ENCODE results near the gene APIP. TPM values are rescaled to one million over a fixed set of nuclear protein-coding genes. Genes with fewer than 3 reads are reported as not detected.
"Not testable (repeated sequence)": the region's sequence is repeated elsewhere in the genome, so short reads cannot be mapped to it uniquely, and the experiment has no call there.

APIP gene
- total RNA-seq, 1 donor from 2014 or later = 14.7 TPM

DNA sequence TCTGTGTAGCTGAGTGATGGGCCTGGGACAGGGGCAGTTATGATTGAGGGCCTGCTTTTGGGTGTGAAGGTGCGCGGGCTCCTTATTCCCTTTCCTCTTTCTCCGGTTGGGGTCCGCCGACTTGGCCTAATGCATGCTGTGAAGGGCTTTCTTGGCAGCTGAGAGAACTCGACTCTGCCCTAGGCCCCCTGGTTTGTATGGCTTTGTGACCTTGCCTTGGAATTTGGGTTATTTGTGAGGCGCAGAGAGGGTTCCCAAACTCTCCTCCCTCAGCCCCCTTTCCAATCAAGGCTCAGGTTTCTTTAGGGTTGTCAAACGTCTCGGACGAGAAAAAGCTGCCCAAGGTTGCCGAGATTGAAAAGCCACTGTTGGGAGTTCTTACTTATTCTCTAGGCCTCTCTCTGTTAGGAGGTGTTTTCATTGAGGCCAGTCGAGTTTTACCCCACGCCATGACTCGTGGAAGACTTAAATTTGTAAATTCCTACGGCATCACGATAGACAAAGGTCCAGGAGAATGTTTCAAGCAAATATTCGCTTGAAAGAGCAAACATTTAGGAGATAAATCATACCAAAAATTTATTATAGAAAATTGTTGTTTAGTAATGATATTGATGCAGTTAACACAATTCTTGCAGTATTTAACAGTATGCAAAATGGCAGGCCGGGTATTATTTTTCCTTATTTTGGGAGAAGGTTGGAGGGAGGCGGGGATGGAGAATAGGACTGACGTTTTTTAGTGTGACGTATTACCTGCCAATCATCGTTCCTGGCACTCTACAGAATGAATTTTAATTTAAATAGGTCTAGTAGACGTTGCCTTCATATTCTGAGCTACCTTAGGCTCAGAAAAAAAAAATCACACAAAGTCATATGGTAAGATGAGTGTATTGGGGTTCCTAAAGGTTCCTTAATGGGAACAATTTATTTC lies 928 bp upstream of the APIP start:
- H3K4me3 ChIP-seq = peak overlapping the region; percentile 70 to 78
- H3K4me1 ChIP-seq = peaks cover 35% of the 10 kb centered on the region
- peak overlapping the region; percentile 93 for H3K27ac ChIP-seq
- no peak for DNase-seq (ENCODE audit: extremely low spot score in 2 of 2)
- TF ChIP-seq POLR2A (IDR thresholded peaks at IDR 0.05) = no peak
- TF ChIP-seq, protein P1, sequence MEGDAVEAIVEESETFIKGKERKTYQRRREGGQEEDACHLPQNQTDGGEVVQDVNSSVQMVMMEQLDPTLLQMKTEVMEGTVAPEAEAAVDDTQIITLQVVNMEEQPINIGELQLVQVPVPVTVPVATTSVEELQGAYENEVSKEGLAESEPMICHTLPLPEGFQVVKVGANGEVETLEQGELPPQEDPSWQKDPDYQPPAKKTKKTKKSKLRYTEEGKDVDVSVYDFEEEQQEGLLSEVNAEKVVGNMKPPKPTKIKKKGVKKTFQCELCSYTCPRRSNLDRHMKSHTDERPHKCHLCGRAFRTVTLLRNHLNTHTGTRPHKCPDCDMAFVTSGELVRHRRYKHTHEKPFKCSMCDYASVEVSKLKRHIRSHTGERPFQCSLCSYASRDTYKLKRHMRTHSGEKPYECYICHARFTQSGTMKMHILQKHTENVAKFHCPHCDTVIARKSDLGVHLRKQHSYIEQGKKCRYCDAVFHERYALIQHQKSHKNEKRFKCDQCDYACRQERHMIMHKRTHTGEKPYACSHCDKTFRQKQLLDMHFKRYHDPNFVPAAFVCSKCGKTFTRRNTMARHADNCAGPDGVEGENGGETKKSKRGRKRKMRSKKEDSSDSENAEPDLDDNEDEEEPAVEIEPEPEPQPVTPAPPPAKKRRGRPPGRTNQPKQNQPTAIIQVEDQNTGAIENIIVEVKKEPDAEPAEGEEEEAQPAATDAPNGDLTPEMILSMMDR (IDR thresholded peaks at IDR 0.05) = no peak
- no peak for TF ChIP-seq POLR2AphosphoS5 (IDR thresholded peaks at IDR 0.05; ENCODE audit: insufficient read depth in 1 of 2, low read depth in 1 of 2)
- H3K9me3 ChIP-seq = no peaks in the 10 kb centered on the region
- intact Hi-C loops (cut with DNase I) = no loop called here
- H3K36me3 ChIP-seq = no peaks in the 10 kb centered on the region
- no peaks in the 10 kb centered on the region for H3K27me3 ChIP-seq

DNA sequence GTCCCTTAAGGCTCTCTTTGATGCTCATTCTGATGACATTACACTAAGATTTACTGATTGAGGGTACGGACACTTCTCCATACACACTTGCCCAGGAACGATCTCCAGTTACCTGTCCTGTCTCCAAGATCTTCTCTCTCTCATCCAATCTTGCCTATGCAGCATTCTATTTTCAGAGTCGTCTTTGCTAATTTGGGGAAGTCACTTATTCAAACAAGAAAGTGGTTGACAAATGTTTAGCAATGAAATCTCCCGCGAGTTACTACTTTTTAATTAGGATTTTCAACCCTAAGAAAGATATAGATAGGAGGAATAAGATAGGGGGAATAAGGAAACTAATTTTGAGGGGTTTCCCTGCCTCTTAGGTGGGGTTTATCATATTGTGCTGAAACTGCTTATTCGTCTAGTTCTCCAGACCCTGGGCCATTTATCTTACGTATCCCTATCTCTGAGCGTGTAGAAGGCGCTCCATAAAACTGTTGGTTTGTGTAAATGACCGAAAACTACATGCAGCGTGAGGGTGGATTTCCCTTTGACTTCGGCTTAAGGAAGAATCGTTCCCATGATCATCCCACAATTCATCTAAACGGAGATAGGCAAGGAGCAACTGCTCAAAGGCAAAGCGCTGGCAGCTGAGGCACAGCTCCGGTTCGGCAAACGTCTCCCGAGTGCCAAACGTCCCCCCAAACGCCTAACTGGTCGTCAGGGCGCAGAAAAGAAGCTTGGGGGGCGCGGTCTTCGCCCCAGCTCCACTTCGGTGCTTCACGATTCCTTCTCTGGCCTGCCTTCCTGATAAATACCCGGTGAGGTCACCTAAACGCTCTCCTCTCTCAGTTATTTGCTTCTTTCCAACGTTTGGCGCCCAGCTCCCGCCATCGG lies 804 bp downstream of the APIP start:
- H3K4me1 ChIP-seq = peaks cover 35% of the 10 kb centered on the region
- no peaks in the 10 kb centered on the region for H3K27me3 ChIP-seq
- no peak for DNase-seq (ENCODE audit: extremely low spot score in 2 of 2)
- TF ChIP-seq POLR2AphosphoS5 (IDR thresholded peaks at IDR 0.05; ENCODE audit: insufficient read depth in 1 of 2, low read depth in 1 of 2) (peak in 1 of 2 donors; percentile 27), POLR2A (IDR thresholded peaks at IDR 0.05) (no peak)
- no peaks in the 10 kb centered on the region for H3K9me3 ChIP-seq
- intact Hi-C loops (cut with DNase I) = no loop called here
- no peaks in the 10 kb centered on the region for H3K36me3 ChIP-seq
- peak overlapping the region; percentile 70 to 78 for H3K4me3 ChIP-seq
- peak overlapping the region; percentile 93 for H3K27ac ChIP-seq

DNA sequence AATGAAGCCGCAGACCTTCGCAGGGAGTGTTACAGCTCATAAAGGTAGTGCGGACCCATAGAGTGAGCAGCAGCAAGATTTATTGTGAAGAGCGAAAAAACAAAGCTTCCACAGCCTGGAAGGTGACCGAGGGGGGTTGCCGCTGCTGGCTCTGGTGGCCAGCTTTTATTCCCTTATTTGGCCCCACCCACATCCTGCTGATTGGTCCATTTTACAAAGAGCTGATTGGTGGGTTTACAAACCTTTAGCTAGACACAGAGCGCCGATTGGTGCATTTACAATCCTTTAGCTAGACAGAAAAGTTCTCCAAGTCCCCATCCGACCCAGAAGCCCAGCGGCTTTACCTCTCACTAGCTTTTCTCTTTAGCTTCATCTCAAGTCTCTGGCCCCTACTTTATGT lies 2.6 kb downstream of the APIP start:
- DNase-seq (ENCODE audit: extremely low spot score in 2 of 2); H3K27me3 ChIP-seq; H3K9me3 ChIP-seq; H3K4me3 ChIP-seq; H3K27ac ChIP-seq; H3K36me3 ChIP-seq; intact Hi-C loops (cut with DNase I): not testable (repeated sequence)
- H3K4me1 ChIP-seq = peaks cover 29% of the 10 kb centered on the region

DNA sequence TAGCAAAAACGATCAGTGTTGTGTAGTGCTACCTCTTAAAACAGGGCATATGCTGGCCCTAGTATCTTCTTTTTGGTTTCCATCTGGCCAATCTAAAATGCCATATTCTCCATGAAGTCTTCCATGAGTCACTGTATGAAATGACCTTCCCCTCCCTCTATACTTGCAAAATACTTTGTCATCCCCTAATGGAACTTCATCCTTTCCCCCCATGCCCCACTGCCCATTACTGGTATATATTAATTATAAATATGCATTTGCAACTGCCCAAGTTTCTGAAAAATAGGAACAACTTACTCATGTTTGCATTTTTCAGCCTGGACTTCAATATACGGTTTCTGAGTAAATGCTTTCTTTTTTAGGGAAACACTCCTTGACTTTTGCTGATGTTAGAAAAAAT lies 4.5 kb downstream of the APIP start:
- no peaks in the 10 kb centered on the region for H3K36me3 ChIP-seq
- H3K27ac ChIP-seq = no peak overlapping the region
- DNase-seq (ENCODE audit: extremely low spot score in 2 of 2) = no peak
- H3K27me3 ChIP-seq = no peaks in the 10 kb centered on the region
- intact Hi-C loops (cut with DNase I) = no loop called here
- H3K9me3 ChIP-seq = no peaks in the 10 kb centered on the region
- TF ChIP-seq POLR2A (IDR thresholded peaks at IDR 0.05) (no peak), POLR2AphosphoS5 (IDR thresholded peaks at IDR 0.05; ENCODE audit: insufficient read depth in 1 of 2, low read depth in 1 of 2) (no peak)
- TF ChIP-seq, protein P1 (IDR thresholded peaks at IDR 0.05) = no peak
- H3K4me1 ChIP-seq = peaks cover 13% of the 10 kb centered on the region
- H3K4me3 ChIP-seq = no peak overlapping the region

DNA sequence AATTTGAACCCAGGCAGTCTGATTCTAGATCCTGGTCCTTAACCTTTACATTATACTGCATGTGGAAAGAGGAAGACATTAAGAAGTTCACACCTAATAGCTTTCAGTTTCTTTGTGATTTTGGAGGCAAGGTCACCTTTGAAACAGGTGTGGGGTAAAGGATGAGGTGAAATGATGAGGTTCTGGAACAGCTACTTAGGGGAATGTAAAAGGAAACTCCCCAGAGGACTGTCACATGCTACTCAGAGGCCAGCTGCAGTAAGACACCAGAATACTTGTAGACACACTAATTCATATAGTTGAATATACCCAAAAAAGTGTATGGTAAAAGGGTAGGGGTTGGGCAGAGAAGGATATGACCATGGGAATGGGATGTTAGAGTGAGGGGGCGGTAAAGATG lies 5.4 kb downstream of the APIP start:
- H3K4me3 ChIP-seq = no peak overlapping the region
- TF ChIP-seq POLR2AphosphoS5 (IDR thresholded peaks at IDR 0.05; ENCODE audit: insufficient read depth in 1 of 2, low read depth in 1 of 2) (no peak), POLR2A (IDR thresholded peaks at IDR 0.05) (no peak)
- TF ChIP-seq, protein P1 (IDR thresholded peaks at IDR 0.05) = no peak
- H3K27me3 ChIP-seq = no peaks in the 10 kb centered on the region
- H3K9me3 ChIP-seq = no peaks in the 10 kb centered on the region
- intact Hi-C loops (cut with DNase I) = no loop called here
- no peak overlapping the region for H3K27ac ChIP-seq
- H3K36me3 ChIP-seq = no peaks in the 10 kb centered on the region
- H3K4me1 ChIP-seq = peaks cover 13% of the 10 kb centered on the region
- no peak for DNase-seq (ENCODE audit: extremely low spot score in 2 of 2)
